ENCODE measurements around the gene NQO1.

The NQO1 gene

GRCh38 chr16:69662901-69663300 lies 63.5 kb downstream of the NQO1 start:
- Histone ChIP-seq H3K79me2 (ENCODE audit: control insufficient read depth, low read length) (no peaks in the 10 kb centered on the region), H3K27ac (ENCODE audit: low read depth, low read length) (no peak overlapping the region)

GRCh38 chr16:69660166-69660565 lies 66.2 kb downstream of the NQO1 start:
- Histone ChIP-seq H3K9me3 (ENCODE audit: control insufficient read depth, insufficient read depth, low read length) (no peaks in the 10 kb centered on the region), H3K36me3 (ENCODE audit: control insufficient read depth, low read length) (peaks cover 11% of the 10 kb centered on the region), H3F3A (ENCODE audit: control insufficient read depth, insufficient read depth) (peaks cover 2% of the 10 kb centered on the region; the same call in 1 of the 2 replicates), H3K4me3 (ENCODE audit: low read length) (no peak overlapping the region), H3K27me3 (ENCODE audit: control insufficient read depth, low read length) (no peaks in the 10 kb centered on the region), H3K9me2 (replicated peaks; ENCODE audit: control insufficient read depth, low read length) (no peaks in the 10 kb centered on the region), H4K20me1 (ENCODE audit: control insufficient read depth, insufficient read depth, low read depth, low read length) (no peaks in the 10 kb centered on the region), H3K4me2 (ENCODE audit: low read length) (no peak overlapping the region), H3K79me2 (ENCODE audit: control insufficient read depth, low read length) (no peaks in the 10 kb centered on the region), H3K4me1 (ENCODE audit: control insufficient read depth, low read length) (no peaks in the 10 kb centered on the region), H3K27ac (ENCODE audit: low read depth, low read length) (no peak overlapping the region)
- TF ChIP-seq EZH2phosphoT487 (IDR thresholded peaks at IDR 0.05; ENCODE audit: borderline replicate concordance, low read length) (no peak), CTCF (IDR thresholded peaks at IDR 0.05; ENCODE audit: low read depth, low read length, poor library complexity, severe bottlenecking) (no peak)

More at GRCh38 chr16:69662901-69663300, 63.5 kb downstream of the NQO1 start:
- no peak overlapping the region for H3K4me3 ChIP-seq (ENCODE audit: low read length)
- H3F3A ChIP-seq (ENCODE audit: control insufficient read depth, insufficient read depth): peaks cover 2% of the 10 kb centered on the region; the same call in 1 of the 2 replicates
- H3K9me2 ChIP-seq (replicated peaks; ENCODE audit: control insufficient read depth, low read length): no peaks in the 10 kb centered on the region
- TF ChIP-seq EZH2phosphoT487 (IDR thresholded peaks at IDR 0.05; ENCODE audit: borderline replicate concordance, low read length) (no peak), CTCF (IDR thresholded peaks at IDR 0.05; ENCODE audit: low read depth, low read length, poor library complexity, severe bottlenecking) (no peak)
- no peaks in the 10 kb centered on the region for H3K9me3 ChIP-seq (ENCODE audit: control insufficient read depth, insufficient read depth, low read length)
- H3K27me3 ChIP-seq (ENCODE audit: control insufficient read depth, low read length): no peaks in the 10 kb centered on the region
- H3K4me2 ChIP-seq (ENCODE audit: low read length): no peak overlapping the region
- peaks cover 8% of the 10 kb centered on the region for H3K36me3 ChIP-seq (ENCODE audit: control insufficient read depth, low read length)
- H3K4me1 ChIP-seq (ENCODE audit: control insufficient read depth, low read length): no peaks in the 10 kb centered on the region
- no peaks in the 10 kb centered on the region for H4K20me1 ChIP-seq (ENCODE audit: control insufficient read depth, insufficient read depth, low read depth, low read length)
